Activated B cell treated with CpG ODN at 0.5 μM for 24 hours (primary cell): Measurements from ENCODE around the gene ABLIM2. TPM values are rescaled to one million over a fixed set of nuclear protein-coding genes. Genes with fewer than 3 reads are reported as not detected.

Source experiments
- ATAC-seq: fragments of 200-7000 bp; cut with Tn5 transposase; one replicate; pipeline ENCODE4 v1.10.0; 2021; ENCODE audit warnings: low read depth, mild to moderate bottlenecking, moderate library complexity
- CTCF ChIA-PET: fragments of 350-600 bp; sonication (Branson Sonifier 250); formaldehyde crosslinking; loops from one replicate; lab custom pipeline; 2021; ENCODE audit warnings: antibody characterized with exemption; lab: Charles Lee
- POLR2A ChIA-PET: fragments of 350-600 bp; sonication (Branson Sonifier 250); formaldehyde crosslinking; loops from one replicate; lab custom pipeline; 2021; ENCODE audit warnings: antibody characterized with exemption; lab: Charles Lee
- DNase-seq: peaks from one replicate; pipeline ENCODE4 v3.0.0; 2022
- H3K27ac Mint-ChIP-seq: one replicate; pipeline ENCODE4 v1.8.0; 2020; ENCODE audit warnings: mixed read lengths
- H3K27me3 Mint-ChIP-seq: one replicate; pipeline ENCODE4 v1.8.0; 2021; ENCODE audit warnings: mixed read lengths
- H3K36me3 Mint-ChIP-seq: one replicate; pipeline ENCODE4 v1.8.0; 2021; ENCODE audit warnings: low read depth, mixed read lengths
- H3K4me1 Mint-ChIP-seq: one replicate; pipeline ENCODE4 v1.8.0; 2021; ENCODE audit warnings: mixed read lengths
- H3K4me3 Mint-ChIP-seq: one replicate; pipeline ENCODE4 v1.8.0; 2020; ENCODE audit warnings: mild to moderate bottlenecking, mixed read lengths
- H3K9me3 Mint-ChIP-seq: one replicate; pipeline ENCODE4 v1.8.0; 2020; ENCODE audit warnings: mixed read lengths
- CTCF ChIP-seq: fragments of 200-600 bp; IDR thresholded peaks from one replicate; pipeline ENCODE4 v1.8.0; 2022; ENCODE audit warnings: antibody characterized with exemption, mild to moderate bottlenecking
- intact Hi-C: fragments of 100-400 bp; cut with micrococcal nuclease; formaldehyde crosslinking; loops from one replicate; pipeline ENCODE4 v1.15.1; 2024
- total RNA-seq: library from RNA; stranded (reverse); gene quantifications from 2 replicates; pipeline ENCODE4 v1.2.3, GENCODE V29; 2022

Gene ABLIM2
- total RNA-seq, 1 donor from 2014 or later = 5.2 TPM

DNA sequence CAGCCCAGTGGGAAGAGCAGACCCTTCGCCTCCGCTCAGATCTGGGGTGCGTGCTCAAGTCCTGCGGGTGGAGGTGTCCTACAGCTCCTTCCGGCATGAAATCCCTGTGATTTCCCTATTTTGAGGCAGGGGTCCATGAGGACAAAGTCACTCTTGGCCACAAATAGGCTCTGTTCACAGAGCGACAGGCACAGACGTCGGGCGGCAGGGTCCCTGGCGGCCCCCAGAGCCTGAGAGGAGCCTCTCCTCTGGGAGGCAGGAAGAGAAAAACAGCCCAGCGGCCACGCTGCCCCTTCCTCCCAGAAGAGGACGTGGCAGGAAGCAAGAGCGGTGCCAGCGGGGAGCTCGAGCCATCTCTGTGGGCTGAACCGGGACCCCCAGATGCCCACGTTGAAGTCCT lies 38.7 kb downstream of the ABLIM2 start:
- no peak for DNase-seq
- H3K36me3 Mint-ChIP-seq = no peaks in the 10 kb centered on the region
- no peak for TF ChIP-seq CTCF
- H3K4me3 Mint-ChIP-seq = no peak overlapping the region
- ChIA-PET CTCF (no interaction called here), POLR2A (no interaction called here)
- no peak for ATAC-seq
- no peaks in the 10 kb centered on the region for H3K9me3 Mint-ChIP-seq
- intact Hi-C loops = no loop called here
- peaks cover 4% of the 10 kb centered on the region for H3K27me3 Mint-ChIP-seq
- H3K4me1 Mint-ChIP-seq = peaks cover 8% of the 10 kb centered on the region
- H3K27ac Mint-ChIP-seq = no peak overlapping the region

DNA sequence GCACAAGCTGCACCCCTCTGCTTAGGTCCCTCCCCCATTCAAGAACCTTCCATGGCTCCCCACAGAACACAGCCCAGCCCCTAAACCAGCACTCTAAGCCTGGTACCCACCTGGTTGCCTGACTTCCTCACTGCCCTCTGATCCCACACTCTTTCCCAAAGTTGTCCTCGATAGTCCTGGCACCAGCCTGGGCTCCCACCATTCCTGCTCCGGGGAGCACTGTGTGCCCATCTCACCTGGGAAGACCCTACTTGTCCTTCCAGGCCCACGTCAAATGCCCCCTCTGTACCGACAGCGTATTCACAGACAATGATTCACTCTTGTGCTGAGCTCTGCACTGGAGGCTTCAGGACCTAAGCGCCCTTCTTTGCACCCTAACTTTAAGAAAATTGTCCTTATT lies 40.1 kb downstream of the ABLIM2 start:
- DNase-seq (no peak), ATAC-seq (no peak)
- Mint-ChIP-seq H3K27ac (no peak overlapping the region), H3K4me3 (no peak overlapping the region), H3K9me3 (no peaks in the 10 kb centered on the region), H3K36me3 (no peaks in the 10 kb centered on the region), H3K27me3 (peaks cover 4% of the 10 kb centered on the region), H3K4me1 (peaks cover 5% of the 10 kb centered on the region)
- ChIA-PET POLR2A (no interaction called here), CTCF (no interaction called here)
- TF ChIP-seq CTCF = no peak
- intact Hi-C loops = no loop called here

DNA sequence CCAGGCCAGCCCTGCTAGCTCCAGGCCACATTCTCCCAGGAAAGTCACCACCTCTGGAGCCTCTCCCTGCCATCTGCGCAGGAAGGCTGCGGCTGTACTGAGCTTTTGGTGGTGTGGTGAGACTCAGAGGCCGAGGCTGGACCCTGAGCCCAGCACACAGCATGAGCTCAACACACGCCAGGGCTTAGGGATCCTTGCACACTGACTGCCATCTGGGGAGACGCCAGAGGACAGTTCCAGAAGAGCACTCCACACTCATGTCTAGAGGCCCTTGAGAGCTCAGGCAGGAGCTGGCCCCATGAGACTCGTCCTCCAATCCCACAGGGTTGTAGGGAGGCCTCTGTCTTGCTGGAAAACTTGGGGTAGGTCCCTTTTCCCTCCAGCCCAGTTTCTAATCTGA lies 40.6 kb downstream of the ABLIM2 start:
- intact Hi-C loops = no loop called here
- ChIA-PET POLR2A (no interaction called here), CTCF (no interaction called here)
- peaks cover 5% of the 10 kb centered on the region for H3K4me1 Mint-ChIP-seq
- no peak for ATAC-seq
- TF ChIP-seq CTCF = no peak
- H3K9me3 Mint-ChIP-seq = no peaks in the 10 kb centered on the region
- DNase-seq = no peak
- peaks cover 4% of the 10 kb centered on the region for H3K27me3 Mint-ChIP-seq
- no peak overlapping the region for H3K4me3 Mint-ChIP-seq
- H3K36me3 Mint-ChIP-seq = no peaks in the 10 kb centered on the region
- no peak overlapping the region for H3K27ac Mint-ChIP-seq

DNA sequence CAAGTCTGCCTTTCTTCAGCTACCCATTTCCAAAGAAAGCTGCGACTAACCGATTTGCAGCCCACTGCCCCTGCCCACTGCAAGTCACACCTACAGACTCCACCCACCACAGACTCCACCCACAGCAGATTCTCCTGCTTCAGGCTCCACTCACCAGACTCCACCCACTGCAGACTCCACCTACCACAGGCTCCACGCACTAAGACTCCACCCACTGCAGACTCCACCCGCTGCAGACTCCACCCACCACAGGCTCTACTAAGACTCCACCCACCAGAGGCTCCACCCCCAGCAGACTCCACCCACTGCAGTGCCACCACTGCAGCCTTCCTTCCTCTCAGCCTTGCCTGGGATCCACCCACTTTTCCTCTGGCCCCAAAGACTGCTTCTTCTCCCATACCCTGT lies 41.3 kb downstream of the ABLIM2 start:
- no peak for DNase-seq
- H3K27ac Mint-ChIP-seq = no peak overlapping the region

DNA sequence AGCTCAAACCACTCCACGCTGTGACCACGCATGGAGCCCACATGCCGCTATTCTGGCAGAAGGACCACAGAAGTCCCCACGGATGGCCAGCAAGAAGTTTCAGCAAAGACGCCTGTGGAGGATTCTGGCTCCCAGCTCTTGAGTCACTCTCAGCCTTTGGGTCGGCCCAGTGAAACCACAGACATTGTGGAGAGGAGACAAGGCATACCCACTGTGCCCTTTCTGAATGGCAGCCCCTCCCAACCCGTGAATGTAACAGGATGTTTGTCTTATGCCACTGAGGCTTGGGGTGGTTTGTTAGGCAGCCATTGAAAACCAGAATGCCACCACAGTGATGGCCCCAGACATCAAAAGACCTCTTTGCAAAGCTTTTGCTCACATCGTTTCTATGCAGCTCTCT lies 42.7 kb downstream of the ABLIM2 start:
- no peaks in the 10 kb centered on the region for H3K36me3 Mint-ChIP-seq
- ChIA-PET POLR2A (no interaction called here), CTCF (no interaction called here)
- H3K27ac Mint-ChIP-seq = no peak overlapping the region
- intact Hi-C loops = loop anchor here (2.0 kb wide), 1 partner anchor 57 kb away; no protein-coding TSS in a partner anchor
- no peak for DNase-seq
- no peak for TF ChIP-seq CTCF
- peaks cover 2% of the 10 kb centered on the region for H3K27me3 Mint-ChIP-seq
- ATAC-seq = no peak
- H3K4me1 Mint-ChIP-seq = peaks cover 5% of the 10 kb centered on the region
- no peaks in the 10 kb centered on the region for H3K9me3 Mint-ChIP-seq
- no peak overlapping the region for H3K4me3 Mint-ChIP-seq

More for the DNA sequence above, 41.3 kb downstream of the ABLIM2 start:
- TF ChIP-seq CTCF = no peak
- Mint-ChIP-seq H3K4me1 (peaks cover 5% of the 10 kb centered on the region), H3K27me3 (peaks cover 2% of the 10 kb centered on the region), H3K36me3 (no peaks in the 10 kb centered on the region), H3K9me3 (no peaks in the 10 kb centered on the region), H3K4me3 (no peak overlapping the region)
- peak; percentile 77 for ATAC-seq
- ChIA-PET POLR2A (no interaction called here), CTCF (no interaction called here)
- intact Hi-C loops = loop anchor here (2.0 kb wide), 1 partner anchor 56 kb away; no protein-coding TSS in a partner anchor
